Upper lobe of right lung (tissue), 1 donor: ENCODE data around the gene TAOK3. TPM values are rescaled to one million over a fixed set of nuclear protein-coding genes. Genes with fewer than 3 reads are reported as not detected.

Experiments used
- ATAC-seq: fragments of 200-7000 bp; cut with Tn5 transposase; one replicate; pipeline ENCODE4 v1.9.1; 2020; ENCODE audit warnings: mild to moderate bottlenecking, moderate library complexity
- DNase-seq: peaks from one replicate; pipeline ENCODE4 v3.0.0-alpha.2; 2020
- H3K27ac ChIP-seq: fragments of 200-600 bp; one replicate; pipeline ENCODE4 v1.8.0; 2022
- H3K27me3 ChIP-seq: fragments of 200-600 bp; one replicate; pipeline ENCODE4 v1.8.0; 2022; ENCODE audit warnings: mild to moderate bottlenecking
- H3K36me3 ChIP-seq: fragments of 200-600 bp; one replicate; pipeline ENCODE4 v1.8.0; 2022
- H3K4me1 ChIP-seq: fragments of 200-600 bp; one replicate; pipeline ENCODE4 v1.8.0; 2022
- H3K4me3 ChIP-seq: fragments of 200-600 bp; one replicate; pipeline ENCODE4 v1.8.0; 2022; ENCODE audit warnings: mild to moderate bottlenecking
- H3K9me3 ChIP-seq: fragments of 200-600 bp; one replicate; pipeline ENCODE4 v1.8.0; 2022
- CTCF ChIP-seq: fragments of 200-600 bp; IDR thresholded peaks from one replicate; pipeline ENCODE4 v1.8.0; 2022; ENCODE audit warnings: antibody characterized with exemption
- intact Hi-C: fragments of 100-400 bp; cut with DNase I; formaldehyde crosslinking; loops from one replicate; pipeline ENCODE4 v1.11.0; 2022
- total RNA-seq: library from RNA; stranded (reverse); fragmentation: NEBNext Ultra II Directional; extraction: Animal tissue kit (Norgen Biotek cat#: 25700); gene quantifications from one replicate; pipeline ENCODE4 v1.2.1, GENCODE V29; 2021
- donor health status: DM: no; HTN: yes; CAD: no; lungs with severe emphysema.

The TAOK3 gene
- total RNA-seq, 1 donor from 2014 or later: 64.1 TPM

GRCh38 chr12:118151755-118152154, 221.0 kb downstream of the TAOK3 start:
- H3K4me1 ChIP-seq: no peaks in the 10 kb centered on the region
- no peaks in the 10 kb centered on the region for H3K9me3 ChIP-seq
- no peak for ATAC-seq
- TF ChIP-seq CTCF: no peak
- no peaks in the 10 kb centered on the region for H3K27me3 ChIP-seq
- H3K27ac ChIP-seq: no peak overlapping the region
- H3K36me3 ChIP-seq: peaks cover 49% of the 10 kb centered on the region
- intact Hi-C loops: no loop called here
- DNase-seq: no peak
- H3K4me3 ChIP-seq: no peak overlapping the region

GRCh38 chr12:118150625-118151024, 222.1 kb downstream of the TAOK3 start:
- ATAC-seq (no peak), DNase-seq (no peak)
- no peak for TF ChIP-seq CTCF
- Histone ChIP-seq H3K27ac (no peak overlapping the region), H3K9me3 (no peaks in the 10 kb centered on the region), H3K4me1 (no peaks in the 10 kb centered on the region), H3K27me3 (no peaks in the 10 kb centered on the region), H3K4me3 (no peak overlapping the region), H3K36me3 (peaks cover 60% of the 10 kb centered on the region)
- intact Hi-C loops: no loop called here

GRCh38 chr12:118148287-118148686, 224.4 kb downstream of the TAOK3 start:
- peaks cover 80% of the 10 kb centered on the region for H3K36me3 ChIP-seq

GRCh38 chr12:118145798-118146156, 226.9 kb downstream of the TAOK3 start:
- intact Hi-C loops: no loop called here
- no peak overlapping the region for H3K4me3 ChIP-seq
- no peaks in the 10 kb centered on the region for H3K4me1 ChIP-seq
- H3K9me3 ChIP-seq: no peaks in the 10 kb centered on the region
- H3K36me3 ChIP-seq: peaks cover 81% of the 10 kb centered on the region
- ATAC-seq (no peak), DNase-seq (no peak)
- no peak overlapping the region for H3K27ac ChIP-seq
- H3K27me3 ChIP-seq: no peaks in the 10 kb centered on the region
- TF ChIP-seq CTCF: no peak

More at GRCh38 chr12:118148287-118148686, 224.4 kb downstream of the TAOK3 start:
- ATAC-seq (no peak), DNase-seq (no peak)
- Histone ChIP-seq H3K4me1 (no peaks in the 10 kb centered on the region), H3K9me3 (no peaks in the 10 kb centered on the region), H3K27ac (no peak overlapping the region), H3K27me3 (no peaks in the 10 kb centered on the region), H3K4me3 (no peak overlapping the region)
- TF ChIP-seq CTCF: no peak
- intact Hi-C loops: no loop called here

- Histone ChIP-seq H3K27ac (no peak overlapping the region), H3K4me1 (no peaks in the 10 kb centered on the region), H3K9me3 (no peaks in the 10 kb centered on the region), H3K27me3 (no peaks in the 10 kb centered on the region), H3K36me3 (peaks cover 81% of the 10 kb centered on the region), H3K4me3 (no peak overlapping the region)
- no peak for TF ChIP-seq CTCF
- DNase-seq (no peak), ATAC-seq (no peak)
- intact Hi-C loops: no loop called here
These were observed 227.5 kb downstream of the TAOK3 start for GRCh38 chr12:118145113-118145797.

GRCh38 chr12:118144499-118144898, 228.2 kb downstream of the TAOK3 start:
- Histone ChIP-seq H3K9me3 (no peaks in the 10 kb centered on the region), H3K4me1 (no peaks in the 10 kb centered on the region), H3K4me3 (no peak overlapping the region), H3K36me3 (peaks cover 83% of the 10 kb centered on the region), H3K27me3 (no peaks in the 10 kb centered on the region), H3K27ac (no peak overlapping the region)
- intact Hi-C loops: no loop called here
- no peak for DNase-seq
- ATAC-seq: no peak
- TF ChIP-seq CTCF: no peak
